Endodermal cell (in vitro differentiated cells): ENCODE data around the gene MS4A3. TPM values are rescaled to one million over a fixed set of nuclear protein-coding genes. Genes with fewer than 3 reads are reported as not detected.

ENCODE experiments used
- DNase-seq: peaks from one replicate; pipeline ENCODE4 v3.0.0-alpha.2; 2017
- H3K27ac ChIP-seq: 2 replicates; pipeline ENCODE4 v1.5.1; 2013; ENCODE audit warnings: mild to moderate bottlenecking, low read depth, low read length, moderate library complexity
- H3K27me3 ChIP-seq: 2 replicates; pipeline ENCODE4 v1.6.1; 2013; ENCODE audit warnings: mild to moderate bottlenecking, low read length, moderate library complexity; ENCODE audit not compliant: insufficient read depth, control insufficient read depth, poor library complexity, severe bottlenecking
- H3K36me3 ChIP-seq: 2 replicates; pipeline ENCODE4 v1.7.0; 2013; ENCODE audit warnings: mild to moderate bottlenecking, low read length, moderate library complexity; ENCODE audit not compliant: control insufficient read depth, insufficient read depth
- H3K4me1 ChIP-seq: one replicate; pipeline ENCODE4 v1.7.0; 2013; ENCODE audit warnings: low read length; ENCODE audit not compliant: control insufficient read depth, insufficient read depth
- H3K4me3 ChIP-seq: 2 replicates; pipeline ENCODE4 v1.5.1; 2013; ENCODE audit warnings: mild to moderate bottlenecking, low read length, moderate library complexity
- H3K9ac ChIP-seq: 2 replicates; pipeline ENCODE4 v1.6.1; 2013; ENCODE audit warnings: mild to moderate bottlenecking, low read length, moderate library complexity; ENCODE audit not compliant: poor library complexity, severe bottlenecking; ENCODE audit errors: extremely low read depth
- H3K9me3 ChIP-seq: 2 replicates; pipeline ENCODE4 v1.6.1; 2013; ENCODE audit warnings: mild to moderate bottlenecking, low read length, moderate library complexity; ENCODE audit not compliant: control insufficient read depth
- H3K27ac Mint-ChIP-seq: 2 replicates; pipeline ENCODE4 v1.8.0; 2020; ENCODE audit warnings: mixed read lengths
- H3K27me3 Mint-ChIP-seq: 2 replicates; pipeline ENCODE4 v1.8.0; 2021; ENCODE audit warnings: mild to moderate bottlenecking, mixed read lengths; ENCODE audit not compliant: insufficient read depth
- H3K36me3 Mint-ChIP-seq: 2 replicates; pipeline ENCODE4 v1.8.0; 2020; ENCODE audit warnings: low read depth, mixed read lengths
- H3K4me1 Mint-ChIP-seq: 2 replicates; pipeline ENCODE4 v1.8.0; 2020; ENCODE audit warnings: mixed read lengths
- H3K4me3 Mint-ChIP-seq: 2 replicates; pipeline ENCODE4 v1.8.0; 2020; ENCODE audit warnings: mild to moderate bottlenecking, moderate library complexity, mixed read lengths
- H3K9me3 Mint-ChIP-seq: 2 replicates; pipeline ENCODE4 v1.8.0; 2020; ENCODE audit warnings: mild to moderate bottlenecking, mixed read lengths
- WGBS, 2 experiments: methylation state at CpG; one replicate each; pipeline versions ENCODE4 v1.1.5 to v1.1.7; 2013; ENCODE audit warnings: missing lambda C conversion rate in 2 of 2, mixed read lengths in 1 of 2; ENCODE audit not compliant: insufficient coverage in 1 of 2, insufficient read length in 1 of 2; 5-methylcytosine and 5-hydroxymethylcytosine counted together
- total RNA-seq, 2 donors: library from RNA; stranded (reverse); fragmentation: NEBNext Ultra II Directional in 1 of 2; extraction: Animal tissue kit (Norgen Biotek cat#: 25700) in 1 of 2; gene quantifications; 2 replicates in 1 of 2; 3 replicates in 1 of 2; pipeline ENCODE4 v1.2.1, GENCODE V29; 2021
- TF ChIP-seq, protein P1 (sequence below): fragments of 200-600 bp; sonication (generic); conservative IDR thresholded peaks from 2 replicates; pipeline ENCODE4 v1.5.0; 2021; ENCODE audit warnings: antibody characterized with exemption, mild to moderate bottlenecking

Gene MS4A3
- total RNA-seq, 2 donors from 2014 or later, result not detected

DNA sequence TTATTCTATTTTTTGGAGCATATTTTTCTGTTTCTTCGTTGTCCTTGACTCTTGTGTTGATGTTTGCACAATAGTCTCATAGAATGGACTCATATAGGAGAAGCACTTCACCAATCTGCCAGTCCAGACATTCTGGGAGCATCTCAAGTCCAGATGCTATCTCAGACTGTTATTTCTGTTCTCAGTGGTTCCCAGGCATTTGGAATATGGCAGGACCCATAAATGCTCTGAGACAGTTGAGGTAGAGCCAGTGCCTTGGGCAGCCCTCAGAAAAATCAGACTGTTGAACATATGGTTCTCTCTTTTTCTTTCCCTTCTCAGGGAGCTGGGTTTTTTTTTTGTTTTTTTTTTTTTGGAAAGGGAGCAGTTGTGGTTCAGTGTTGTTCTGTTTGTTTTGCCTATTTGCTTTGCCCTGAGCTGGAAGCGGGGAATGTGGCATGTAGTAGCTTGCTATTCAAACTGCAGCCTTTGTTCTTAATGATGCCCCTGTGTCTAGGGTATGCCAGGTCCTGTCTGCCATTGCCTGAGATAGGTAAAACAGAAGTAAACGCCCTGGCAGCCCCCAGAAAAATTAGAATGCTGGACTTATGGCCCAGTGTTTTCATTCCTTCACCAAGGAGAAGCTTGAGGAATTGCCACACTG, 28.3 kb downstream of the MS4A3 start:
- 70 to 86% methylated on average over 1 to 3 of the region's 3 CpGs for WGBS, 2 experiments
- H3K27me3 Mint-ChIP-seq, result no peaks in the 10 kb centered on the region

DNA sequence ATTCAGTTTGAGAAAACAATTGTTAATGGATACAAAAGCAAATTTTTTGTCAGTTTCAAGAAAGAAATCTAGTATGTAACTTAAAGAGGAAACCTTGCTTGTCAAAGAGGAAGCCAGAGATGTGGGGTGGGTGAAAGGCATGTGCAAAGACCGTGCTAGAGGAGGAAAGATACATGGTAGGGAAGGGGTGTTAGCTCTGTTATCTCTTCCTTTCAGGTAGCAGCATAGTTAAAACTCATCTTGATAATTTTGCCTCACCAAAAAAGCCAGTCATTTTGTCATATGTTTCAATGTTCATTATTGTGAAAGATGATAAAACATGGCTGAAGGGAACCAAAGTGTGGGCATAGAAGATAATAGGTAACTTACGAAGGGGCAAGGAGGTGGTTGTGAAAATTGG, 29.4 kb downstream of the MS4A3 start:
- H3K27me3 Mint-ChIP-seq, result no peaks in the 10 kb centered on the region
- Histone ChIP-seq H3K27me3 (no peaks in the 10 kb centered on the region), H3K4me1 (no peaks in the 10 kb centered on the region), H3K9ac (no peak overlapping the region), H3K9me3 (no peaks in the 10 kb centered on the region), H3K27ac (no peak overlapping the region), H3K4me3 (no peak overlapping the region), H3K36me3 (no peaks in the 10 kb centered on the region)
- H3K9me3 Mint-ChIP-seq, result no peaks in the 10 kb centered on the region
- no peaks in the 10 kb centered on the region for H3K36me3 Mint-ChIP-seq
- peaks cover 6% of the 10 kb centered on the region for H3K4me1 Mint-ChIP-seq
- WGBS, 2 experiments, result 90 to 100% methylated on average over 1 to 2 of the region's 2 CpGs
- no peak overlapping the region for H3K27ac Mint-ChIP-seq
- H3K4me3 Mint-ChIP-seq, result no peak overlapping the region
- DNase-seq, result no peak
- TF ChIP-seq, protein P1, sequence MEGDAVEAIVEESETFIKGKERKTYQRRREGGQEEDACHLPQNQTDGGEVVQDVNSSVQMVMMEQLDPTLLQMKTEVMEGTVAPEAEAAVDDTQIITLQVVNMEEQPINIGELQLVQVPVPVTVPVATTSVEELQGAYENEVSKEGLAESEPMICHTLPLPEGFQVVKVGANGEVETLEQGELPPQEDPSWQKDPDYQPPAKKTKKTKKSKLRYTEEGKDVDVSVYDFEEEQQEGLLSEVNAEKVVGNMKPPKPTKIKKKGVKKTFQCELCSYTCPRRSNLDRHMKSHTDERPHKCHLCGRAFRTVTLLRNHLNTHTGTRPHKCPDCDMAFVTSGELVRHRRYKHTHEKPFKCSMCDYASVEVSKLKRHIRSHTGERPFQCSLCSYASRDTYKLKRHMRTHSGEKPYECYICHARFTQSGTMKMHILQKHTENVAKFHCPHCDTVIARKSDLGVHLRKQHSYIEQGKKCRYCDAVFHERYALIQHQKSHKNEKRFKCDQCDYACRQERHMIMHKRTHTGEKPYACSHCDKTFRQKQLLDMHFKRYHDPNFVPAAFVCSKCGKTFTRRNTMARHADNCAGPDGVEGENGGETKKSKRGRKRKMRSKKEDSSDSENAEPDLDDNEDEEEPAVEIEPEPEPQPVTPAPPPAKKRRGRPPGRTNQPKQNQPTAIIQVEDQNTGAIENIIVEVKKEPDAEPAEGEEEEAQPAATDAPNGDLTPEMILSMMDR, result no peak

More for the DNA sequence above, 28.3 kb downstream of the MS4A3 start:
- H3K36me3 Mint-ChIP-seq, result no peaks in the 10 kb centered on the region
- no peak overlapping the region for H3K27ac ChIP-seq
- no peaks in the 10 kb centered on the region for H3K9me3 Mint-ChIP-seq
- H3K4me3 ChIP-seq, result no peak overlapping the region
- H3K27ac Mint-ChIP-seq, result no peak overlapping the region
- H3K9me3 ChIP-seq, result no peaks in the 10 kb centered on the region
- H3K27me3 ChIP-seq, result no peaks in the 10 kb centered on the region
- H3K9ac ChIP-seq, result no peak overlapping the region
- TF ChIP-seq, protein P1, result no peak
- DNase-seq, result no peak
- H3K4me1 Mint-ChIP-seq, result peaks cover 11% of the 10 kb centered on the region
- no peak overlapping the region for H3K4me3 Mint-ChIP-seq
- H3K36me3 ChIP-seq, result no peaks in the 10 kb centered on the region
- no peaks in the 10 kb centered on the region for H3K4me1 ChIP-seq

DNA sequence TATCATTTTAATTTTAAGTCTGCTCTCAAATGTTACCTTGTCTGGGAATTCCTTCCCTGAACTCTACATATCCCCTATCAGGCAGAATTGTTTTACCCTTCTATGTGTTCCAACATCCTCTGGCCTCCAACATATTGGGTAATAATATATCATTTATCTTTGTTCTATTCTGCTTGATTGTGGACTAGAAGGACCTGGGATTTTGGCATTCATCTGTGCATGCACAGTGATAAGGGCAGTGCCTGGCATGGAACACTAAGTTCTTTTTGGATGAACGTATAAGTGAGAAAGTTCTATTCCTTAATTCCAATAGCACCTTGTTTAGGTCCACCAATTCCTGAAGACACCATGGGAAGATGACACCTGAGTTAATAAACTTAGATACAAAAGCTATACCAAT, 30.8 kb downstream of the MS4A3 start:
- no peaks in the 10 kb centered on the region for H3K9me3 ChIP-seq
- Mint-ChIP-seq H3K4me1 (peaks cover 6% of the 10 kb centered on the region), H3K9me3 (no peaks in the 10 kb centered on the region), H3K4me3 (no peak overlapping the region), H3K36me3 (no peaks in the 10 kb centered on the region), H3K27me3 (no peaks in the 10 kb centered on the region), H3K27ac (no peak overlapping the region)
- TF ChIP-seq, protein P1, result no peak
- H3K27ac ChIP-seq, result no peak overlapping the region
- no peaks in the 10 kb centered on the region for H3K27me3 ChIP-seq
- H3K36me3 ChIP-seq, result no peaks in the 10 kb centered on the region
- DNase-seq, result no peak
- no peaks in the 10 kb centered on the region for H3K4me1 ChIP-seq
- WGBS, 2 experiments, result 100% methylated on average over 1 of the region's 1 CpG
- no peak overlapping the region for H3K4me3 ChIP-seq
- no peak overlapping the region for H3K9ac ChIP-seq
